ENCODE measurements around the gene SURF2.

The SURF2 gene

GRCh38 chr9:133404454-133405002, 48.2 kb downstream of the SURF2 start:
- DNase-seq: no peak

- DNase-seq: no peak
Observed at GRCh38 chr9:133405508-133406438, 49.4 kb downstream of the SURF2 start.

- peak; percentile 82 for DNase-seq
Observed at GRCh38 chr9:133406480-133407307, 50.3 kb downstream of the SURF2 start.

DNA sequence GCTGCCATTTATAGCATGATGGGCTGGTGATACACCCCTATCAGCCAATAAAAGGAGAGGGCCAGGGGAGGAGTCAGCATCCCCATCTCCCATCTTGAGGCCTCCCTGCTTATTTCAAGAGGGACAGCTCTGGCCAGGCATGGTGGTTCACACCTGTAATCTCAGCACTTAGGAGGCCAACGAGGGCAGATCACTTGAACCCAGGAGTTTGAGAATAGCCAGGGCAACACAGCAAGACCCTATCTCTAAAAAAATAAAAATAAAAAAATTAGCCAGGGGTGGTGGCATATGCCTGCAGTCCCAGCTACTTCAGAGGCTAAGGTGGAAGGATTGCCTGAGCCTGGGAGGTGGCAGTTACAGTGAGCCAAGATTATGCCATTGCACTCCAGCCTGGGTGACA, 51.7 kb downstream of the SURF2 start:
- DNase-seq: no peak
